H1 (cell line): Measurements from ENCODE around the gene DNAAF3. TPM values are rescaled to one million over a fixed set of nuclear protein-coding genes. Genes with fewer than 3 reads are reported as not detected.

ENCODE experiments used
- CEBPB ChIP-seq: IDR thresholded peaks from 2 replicates; pipeline ENCODE4 v1.6.1; 2012; ENCODE audit warnings: low read depth, low read length
- CREB1 ChIP-seq: IDR thresholded peaks from 2 replicates; pipeline ENCODE4 v1.6.1; 2012; ENCODE audit warnings: inconsistent platforms
- HDAC2 ChIP-seq, 2 experiments: fragments of 300-600 bp in 1 of 2; sonication (generic) in 1 of 2; IDR thresholded peaks; 2 replicates each; pipeline ENCODE4 v1.6.1; 2011 to 2012; ENCODE audit warnings: low read depth in 2 of 2, low read length in 2 of 2, mild to moderate bottlenecking in 2 of 2, moderate library complexity in 2 of 2, borderline replicate concordance in 1 of 2, inconsistent platforms in 1 of 2
- PHF8 ChIP-seq: fragments of 200-600 bp; sonication (generic); conservative IDR thresholded peaks from 2 replicates; pipeline ENCODE4 v1.7.1; 2012; ENCODE audit warnings: low read depth, mild to moderate bottlenecking, inconsistent platforms, low read length, moderate library complexity
- POU5F1 ChIP-seq: IDR thresholded peaks from 2 replicates; pipeline ENCODE4 v1.6.1; 2011; ENCODE audit warnings: low read depth, mild to moderate bottlenecking, low read length, moderate library complexity
- SIRT6 ChIP-seq: IDR thresholded peaks from one replicate; pipeline ENCODE4 v1.7.1; 2012; ENCODE audit warnings: low read length, inconsistent platforms
- YY1 ChIP-seq: IDR thresholded peaks from 2 replicates; pipeline ENCODE4 v1.6.1; 2011; ENCODE audit warnings: low read depth, mild to moderate bottlenecking, low read length
- polyA plus RNA-seq, 7 experiments: library from polyadenylated mRNA; depleted of rRNA in 3 of 7; stranded (reverse) in 5 of 7; unstranded in 2 of 7; fragments of >200 nt in 5 of 7; fragments of 200-250 nt in 2 of 7; gene quantifications; 1 replicate in 5 of 7; 2 replicates in 1 of 7; 4 replicates in 1 of 7; pipeline versions ENCODE4 v1.2.1 to v1.2.3, GENCODE V29; 2011 to 2013; ENCODE audit warnings: missing spikeins in 2 of 7, mixed read lengths in 2 of 7
- total RNA-seq: library from RNA; stranded (reverse); fragmentation: NEBNext Ultra II Directional; extraction: Animal tissue kit (Norgen Biotek cat#: 25700); gene quantifications from 2 replicates; pipeline ENCODE4 v1.2.1, GENCODE V29; 2021
- TF ChIP-seq, protein P1 (sequence below): fragments of 300-600 bp; sonication (generic); IDR thresholded peaks from 2 replicates; pipeline ENCODE4 v1.7.1; 2012; ENCODE audit warnings: low read length, moderate library complexity, mild to moderate bottlenecking, inconsistent platforms; ENCODE audit not compliant: insufficient replicate concordance
- TF ChIP-seq, protein P2 (sequence below): IDR thresholded peaks from 2 replicates; pipeline ENCODE4 v1.6.1; 2012; ENCODE audit warnings: inconsistent platforms

Gene DNAAF3
- total and polyA plus RNA-seq, 2 of the 8 experiments (the other 6 are each of a cell fraction or from before 2014, with no cell fraction given) = 5.4 to 8.0 TPM

- TF ChIP-seq, protein P1, sequence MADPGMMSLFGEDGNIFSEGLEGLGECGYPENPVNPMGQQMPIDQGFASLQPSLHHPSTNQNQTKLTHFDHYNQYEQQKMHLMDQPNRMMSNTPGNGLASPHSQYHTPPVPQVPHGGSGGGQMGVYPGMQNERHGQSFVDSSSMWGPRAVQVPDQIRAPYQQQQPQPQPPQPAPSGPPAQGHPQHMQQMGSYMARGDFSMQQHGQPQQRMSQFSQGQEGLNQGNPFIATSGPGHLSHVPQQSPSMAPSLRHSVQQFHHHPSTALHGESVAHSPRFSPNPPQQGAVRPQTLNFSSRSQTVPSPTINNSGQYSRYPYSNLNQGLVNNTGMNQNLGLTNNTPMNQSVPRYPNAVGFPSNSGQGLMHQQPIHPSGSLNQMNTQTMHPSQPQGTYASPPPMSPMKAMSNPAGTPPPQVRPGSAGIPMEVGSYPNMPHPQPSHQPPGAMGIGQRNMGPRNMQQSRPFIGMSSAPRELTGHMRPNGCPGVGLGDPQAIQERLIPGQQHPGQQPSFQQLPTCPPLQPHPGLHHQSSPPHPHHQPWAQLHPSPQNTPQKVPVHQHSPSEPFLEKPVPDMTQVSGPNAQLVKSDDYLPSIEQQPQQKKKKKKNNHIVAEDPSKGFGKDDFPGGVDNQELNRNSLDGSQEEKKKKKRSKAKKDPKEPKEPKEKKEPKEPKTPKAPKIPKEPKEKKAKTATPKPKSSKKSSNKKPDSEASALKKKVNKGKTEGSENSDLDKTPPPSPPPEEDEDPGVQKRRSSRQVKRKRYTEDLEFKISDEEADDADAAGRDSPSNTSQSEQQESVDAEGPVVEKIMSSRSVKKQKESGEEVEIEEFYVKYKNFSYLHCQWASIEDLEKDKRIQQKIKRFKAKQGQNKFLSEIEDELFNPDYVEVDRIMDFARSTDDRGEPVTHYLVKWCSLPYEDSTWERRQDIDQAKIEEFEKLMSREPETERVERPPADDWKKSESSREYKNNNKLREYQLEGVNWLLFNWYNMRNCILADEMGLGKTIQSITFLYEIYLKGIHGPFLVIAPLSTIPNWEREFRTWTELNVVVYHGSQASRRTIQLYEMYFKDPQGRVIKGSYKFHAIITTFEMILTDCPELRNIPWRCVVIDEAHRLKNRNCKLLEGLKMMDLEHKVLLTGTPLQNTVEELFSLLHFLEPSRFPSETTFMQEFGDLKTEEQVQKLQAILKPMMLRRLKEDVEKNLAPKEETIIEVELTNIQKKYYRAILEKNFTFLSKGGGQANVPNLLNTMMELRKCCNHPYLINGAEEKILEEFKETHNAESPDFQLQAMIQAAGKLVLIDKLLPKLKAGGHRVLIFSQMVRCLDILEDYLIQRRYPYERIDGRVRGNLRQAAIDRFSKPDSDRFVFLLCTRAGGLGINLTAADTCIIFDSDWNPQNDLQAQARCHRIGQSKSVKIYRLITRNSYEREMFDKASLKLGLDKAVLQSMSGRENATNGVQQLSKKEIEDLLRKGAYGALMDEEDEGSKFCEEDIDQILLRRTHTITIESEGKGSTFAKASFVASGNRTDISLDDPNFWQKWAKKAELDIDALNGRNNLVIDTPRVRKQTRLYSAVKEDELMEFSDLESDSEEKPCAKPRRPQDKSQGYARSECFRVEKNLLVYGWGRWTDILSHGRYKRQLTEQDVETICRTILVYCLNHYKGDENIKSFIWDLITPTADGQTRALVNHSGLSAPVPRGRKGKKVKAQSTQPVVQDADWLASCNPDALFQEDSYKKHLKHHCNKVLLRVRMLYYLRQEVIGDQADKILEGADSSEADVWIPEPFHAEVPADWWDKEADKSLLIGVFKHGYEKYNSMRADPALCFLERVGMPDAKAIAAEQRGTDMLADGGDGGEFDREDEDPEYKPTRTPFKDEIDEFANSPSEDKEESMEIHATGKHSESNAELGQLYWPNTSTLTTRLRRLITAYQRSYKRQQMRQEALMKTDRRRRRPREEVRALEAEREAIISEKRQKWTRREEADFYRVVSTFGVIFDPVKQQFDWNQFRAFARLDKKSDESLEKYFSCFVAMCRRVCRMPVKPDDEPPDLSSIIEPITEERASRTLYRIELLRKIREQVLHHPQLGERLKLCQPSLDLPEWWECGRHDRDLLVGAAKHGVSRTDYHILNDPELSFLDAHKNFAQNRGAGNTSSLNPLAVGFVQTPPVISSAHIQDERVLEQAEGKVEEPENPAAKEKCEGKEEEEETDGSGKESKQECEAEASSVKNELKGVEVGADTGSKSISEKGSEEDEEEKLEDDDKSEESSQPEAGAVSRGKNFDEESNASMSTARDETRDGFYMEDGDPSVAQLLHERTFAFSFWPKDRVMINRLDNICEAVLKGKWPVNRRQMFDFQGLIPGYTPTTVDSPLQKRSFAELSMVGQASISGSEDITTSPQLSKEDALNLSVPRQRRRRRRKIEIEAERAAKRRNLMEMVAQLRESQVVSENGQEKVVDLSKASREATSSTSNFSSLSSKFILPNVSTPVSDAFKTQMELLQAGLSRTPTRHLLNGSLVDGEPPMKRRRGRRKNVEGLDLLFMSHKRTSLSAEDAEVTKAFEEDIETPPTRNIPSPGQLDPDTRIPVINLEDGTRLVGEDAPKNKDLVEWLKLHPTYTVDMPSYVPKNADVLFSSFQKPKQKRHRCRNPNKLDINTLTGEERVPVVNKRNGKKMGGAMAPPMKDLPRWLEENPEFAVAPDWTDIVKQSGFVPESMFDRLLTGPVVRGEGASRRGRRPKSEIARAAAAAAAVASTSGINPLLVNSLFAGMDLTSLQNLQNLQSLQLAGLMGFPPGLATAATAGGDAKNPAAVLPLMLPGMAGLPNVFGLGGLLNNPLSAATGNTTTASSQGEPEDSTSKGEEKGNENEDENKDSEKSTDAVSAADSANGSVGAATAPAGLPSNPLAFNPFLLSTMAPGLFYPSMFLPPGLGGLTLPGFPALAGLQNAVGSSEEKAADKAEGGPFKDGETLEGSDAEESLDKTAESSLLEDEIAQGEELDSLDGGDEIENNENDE = no peak
- TF ChIP-seq HDAC2 (IDR thresholded peaks at IDR 0.05; ENCODE audit: borderline replicate concordance in 1 of 2, low read depth in 2 of 2, low read length in 2 of 2) = peak in 1 of 2 experiments; percentile 38; a peak in 1 of 4 replicates
- TF ChIP-seq CREB1 = peak; percentile 66
- TF ChIP-seq, protein P2, sequence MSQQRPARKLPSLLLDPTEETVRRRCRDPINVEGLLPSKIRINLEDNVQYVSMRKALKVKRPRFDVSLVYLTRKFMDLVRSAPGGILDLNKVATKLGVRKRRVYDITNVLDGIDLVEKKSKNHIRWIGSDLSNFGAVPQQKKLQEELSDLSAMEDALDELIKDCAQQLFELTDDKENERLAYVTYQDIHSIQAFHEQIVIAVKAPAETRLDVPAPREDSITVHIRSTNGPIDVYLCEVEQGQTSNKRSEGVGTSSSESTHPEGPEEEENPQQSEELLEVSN = peak; percentile 28; the same call in 1 of the 2 replicates
- peak; percentile 82 for TF ChIP-seq YY1
- TF ChIP-seq PHF8 = peak; percentile 55
- no peak for TF ChIP-seq POU5F1
- no peak for TF ChIP-seq SIRT6
- no peak for TF ChIP-seq CEBPB
These were observed 12.6 kb upstream of the DNAAF3 start (continued) for GRCh38 chr19:55178781-55179599.
